ENCODE data around the gene GRK7. TPM values are rescaled to one million over a fixed set of nuclear protein-coding genes. Genes with fewer than 3 reads are reported as not detected.

Gene GRK7
- total and polyA plus RNA-seq, 9 of the 15 experiments (the other 6 are each of a cell fraction or from before 2014, with no cell fraction given), result 0.01 to 0.08 (median 0.04) TPM; not detected in 3

DNA sequence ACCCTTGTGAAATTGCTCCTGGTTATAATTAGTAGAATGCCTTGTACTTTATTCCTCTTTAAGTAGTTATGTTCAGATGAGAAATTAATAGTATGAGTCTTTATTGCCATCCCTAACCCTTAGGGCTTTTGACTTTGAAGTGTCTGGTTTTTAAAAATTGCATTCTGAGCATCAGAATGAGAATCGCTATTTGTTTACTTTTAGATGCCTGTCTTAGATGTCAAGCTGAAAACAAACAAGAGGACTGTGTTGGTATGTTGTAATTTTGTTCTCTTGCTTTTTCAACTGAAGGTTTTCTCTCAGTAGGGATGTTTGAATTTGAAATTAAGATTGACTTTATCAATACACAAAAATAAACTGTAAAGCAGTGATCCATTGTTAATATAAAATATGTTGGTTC is 19.9 kb upstream of the GRK7 start:
- TF ChIP-seq ZNF561 (CRISPR knock-in tag; conservative IDR thresholded peaks at IDR 0.05), result no peak
- no peak for TF ChIP-seq HDAC2 (IDR thresholded peaks at IDR 0.05)
- TF ChIP-seq ZNF707 (CRISPR knock-in tag; conservative IDR thresholded peaks at IDR 0.05), result no peak
- TF ChIP-seq STAG1 (CRISPR knock-in tag; IDR thresholded peaks at IDR 0.05; ENCODE audit: borderline replicate concordance), result no peak
- TF ChIP-seq, protein P1, sequence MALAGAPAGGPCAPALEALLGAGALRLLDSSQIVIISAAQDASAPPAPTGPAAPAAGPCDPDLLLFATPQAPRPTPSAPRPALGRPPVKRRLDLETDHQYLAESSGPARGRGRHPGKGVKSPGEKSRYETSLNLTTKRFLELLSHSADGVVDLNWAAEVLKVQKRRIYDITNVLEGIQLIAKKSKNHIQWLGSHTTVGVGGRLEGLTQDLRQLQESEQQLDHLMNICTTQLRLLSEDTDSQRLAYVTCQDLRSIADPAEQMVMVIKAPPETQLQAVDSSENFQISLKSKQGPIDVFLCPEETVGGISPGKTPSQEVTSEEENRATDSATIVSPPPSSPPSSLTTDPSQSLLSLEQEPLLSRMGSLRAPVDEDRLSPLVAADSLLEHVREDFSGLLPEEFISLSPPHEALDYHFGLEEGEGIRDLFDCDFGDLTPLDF (CRISPR knock-in tag; IDR thresholded peaks at IDR 0.05), result no peak
- TF ChIP-seq MAFF (IDR thresholded peaks at IDR 0.05; ENCODE audit: low read length), result no peak
- TF ChIP-seq MCM2 (IDR thresholded peaks at IDR 0.05; ENCODE audit: low read depth), result no peak
- TF ChIP-seq STAT5A (IDR thresholded peaks at IDR 0.05; ENCODE audit: borderline replicate concordance, low read length), result no peak
- TF ChIP-seq BMI1 (IDR thresholded peaks at IDR 0.05; ENCODE audit: low read length), result no peak
- no peak for TF ChIP-seq ARID2 (IDR thresholded peaks at IDR 0.05)
- TF ChIP-seq ATF1 (CRISPR knock-in tag; IDR thresholded peaks at IDR 0.05), result no peak
- TF ChIP-seq ATF1 (tag; IDR thresholded peaks at IDR 0.05), result no peak
- TF ChIP-seq, protein P2, sequence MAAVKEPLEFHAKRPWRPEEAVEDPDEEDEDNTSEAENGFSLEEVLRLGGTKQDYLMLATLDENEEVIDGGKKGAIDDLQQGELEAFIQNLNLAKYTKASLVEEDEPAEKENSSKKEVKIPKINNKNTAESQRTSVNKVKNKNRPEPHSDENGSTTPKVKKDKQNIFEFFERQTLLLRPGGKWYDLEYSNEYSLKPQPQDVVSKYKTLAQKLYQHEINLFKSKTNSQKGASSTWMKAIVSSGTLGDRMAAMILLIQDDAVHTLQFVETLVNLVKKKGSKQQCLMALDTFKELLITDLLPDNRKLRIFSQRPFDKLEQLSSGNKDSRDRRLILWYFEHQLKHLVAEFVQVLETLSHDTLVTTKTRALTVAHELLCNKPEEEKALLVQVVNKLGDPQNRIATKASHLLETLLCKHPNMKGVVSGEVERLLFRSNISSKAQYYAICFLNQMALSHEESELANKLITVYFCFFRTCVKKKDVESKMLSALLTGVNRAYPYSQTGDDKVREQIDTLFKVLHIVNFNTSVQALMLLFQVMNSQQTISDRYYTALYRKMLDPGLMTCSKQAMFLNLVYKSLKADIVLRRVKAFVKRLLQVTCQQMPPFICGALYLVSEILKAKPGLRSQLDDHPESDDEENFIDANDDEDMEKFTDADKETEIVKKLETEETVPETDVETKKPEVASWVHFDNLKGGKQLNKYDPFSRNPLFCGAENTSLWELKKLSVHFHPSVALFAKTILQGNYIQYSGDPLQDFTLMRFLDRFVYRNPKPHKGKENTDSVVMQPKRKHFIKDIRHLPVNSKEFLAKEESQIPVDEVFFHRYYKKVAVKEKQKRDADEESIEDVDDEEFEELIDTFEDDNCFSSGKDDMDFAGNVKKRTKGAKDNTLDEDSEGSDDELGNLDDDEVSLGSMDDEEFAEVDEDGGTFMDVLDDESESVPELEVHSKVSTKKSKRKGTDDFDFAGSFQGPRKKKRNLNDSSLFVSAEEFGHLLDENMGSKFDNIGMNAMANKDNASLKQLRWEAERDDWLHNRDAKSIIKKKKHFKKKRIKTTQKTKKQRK (IDR thresholded peaks at IDR 0.05; ENCODE audit: borderline replicate concordance, low read depth, low read length), result no peak
- TF ChIP-seq, protein P3, sequence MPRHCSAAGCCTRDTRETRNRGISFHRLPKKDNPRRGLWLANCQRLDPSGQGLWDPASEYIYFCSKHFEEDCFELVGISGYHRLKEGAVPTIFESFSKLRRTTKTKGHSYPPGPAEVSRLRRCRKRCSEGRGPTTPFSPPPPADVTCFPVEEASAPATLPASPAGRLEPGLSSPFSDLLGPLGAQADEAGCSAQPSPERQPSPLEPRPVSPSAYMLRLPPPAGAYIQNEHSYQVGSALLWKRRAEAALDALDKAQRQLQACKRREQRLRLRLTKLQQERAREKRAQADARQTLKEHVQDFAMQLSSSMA (CRISPR knock-in tag; IDR thresholded peaks at IDR 0.05), result no peak
- no peak for TF ChIP-seq CTBP1 (IDR thresholded peaks at IDR 0.05; ENCODE audit: borderline replicate concordance)
- no peak for TF ChIP-seq PRMT5 (CRISPR knock-in tag; IDR thresholded peaks at IDR 0.05)
- no peak for ATAC-seq
- in situ Hi-C loops (cut with MboI) (loop anchor here (5.0 kb wide), 1 partner anchor 129 kb away; no protein-coding TSS in a partner anchor), intact Hi-C loops (cut with micrococcal nuclease) (no loop called here)
- Histone ChIP-seq H3K9ac (ENCODE audit: insufficient read depth in 1 of 2, low read depth in 2 of 2, low read length in 2 of 2) (no peak overlapping the region), H3K27me3 (ENCODE audit: control insufficient read depth in 2 of 2, insufficient read depth in 2 of 2, low read length in 2 of 2) (no peaks in the 10 kb centered on the region), H3K79me2 (ENCODE audit: control insufficient read depth, insufficient read depth, low read length) (peaks cover 59% of the 10 kb centered on the region), H3K4me2 (ENCODE audit: insufficient read depth, low read length) (no peak overlapping the region), H3K27ac (ENCODE audit: extremely low read depth, low read depth, low read length) (no peak overlapping the region), H3K9me3 (replicated peaks; ENCODE audit: control insufficient read depth, insufficient read depth, low read depth, low read length) (no peaks in the 10 kb centered on the region), H3K36me3 (ENCODE audit: control insufficient read depth, insufficient read depth, low read length) (peaks cover 55% of the 10 kb centered on the region; the same call in 2 of the 3 replicates), H3K4me3 (no peak overlapping the region), H2AFZ (ENCODE audit: low read depth, low read length) (no peak overlapping the region), H3K9me1 (ENCODE audit: control insufficient read depth, insufficient read depth, low read length) (no peaks in the 10 kb centered on the region), H3K4me1 (replicated peaks in 1 of 2; ENCODE audit: control insufficient read depth in 2 of 2, insufficient read depth in 2 of 2, low read length in 2 of 2) (peaks cover 4 to 9% of the 10 kb centered on the region in 2 experiments; a peak in 4 of 5 replicates), H4K20me1 (replicated peaks; ENCODE audit: control insufficient read depth, insufficient read depth, low read length) (no peaks in the 10 kb centered on the region)
- FAIRE-seq, result no peak
- no peak for DNase-seq (ENCODE audit: extremely low read depth in 1 of 4, low spot score in 3 of 4)
- BruUV-seq (replicated peaks), result no TSS peak
- CTCF ChIA-PET (ENCODE audit: low intra/inter-chr PET ratio), result no interaction called here
- WGBS (ENCODE audit: insufficient coverage, low coverage, missing lambda C conversion rate), result 69% methylated on average over 1 of the region's 1 CpG
- POLR2A ChIA-PET, result no interaction called here

Measured in K562 (cell line).